Natural killer cell (primary cell): ENCODE measurements around the gene LEMD1. TPM values are rescaled to one million over a fixed set of nuclear protein-coding genes. Genes with fewer than 3 reads are reported as not detected.

Source experiments
- ATAC-seq, 3 donors: fragments of 150-1000 bp in 2 of 3; fragments of 200-7000 bp in 1 of 3; cut with Tn5 transposase; 1 replicate in 1 of 3; 2 replicates in 2 of 3; pipeline ENCODE4 v1.10.0; 2021; ENCODE audit warnings: mild to moderate bottlenecking in 2 of 3, moderate library complexity in 2 of 3
- DNase-seq, 2 donors: peaks; one replicate each; pipeline versions ENCODE4 v3.0.0 to v3.0.0-alpha.2; 2013 to 2021; ENCODE audit warnings: mixed read lengths in 1 of 2
- H3K27ac ChIP-seq: one replicate; pipeline ENCODE4 v1.5.1; 2013; ENCODE audit warnings: mild to moderate bottlenecking, low read length
- H3K27me3 ChIP-seq: one replicate; pipeline ENCODE4 v1.6.1; 2013; ENCODE audit warnings: low read length; ENCODE audit not compliant: control insufficient read depth, insufficient read depth
- H3K36me3 ChIP-seq: one replicate; pipeline ENCODE4 v1.6.1; 2013; ENCODE audit warnings: low read length; ENCODE audit not compliant: control insufficient read depth, insufficient read depth
- H3K4me1 ChIP-seq: one replicate; pipeline ENCODE4 v1.6.1; 2013; ENCODE audit warnings: low read length; ENCODE audit not compliant: control insufficient read depth, insufficient read depth
- H3K4me3 ChIP-seq: one replicate; pipeline ENCODE4 v1.5.1; 2013; ENCODE audit warnings: low read length
- H3K9me3 ChIP-seq: one replicate; pipeline ENCODE4 v1.6.1; 2013; ENCODE audit warnings: low read length; ENCODE audit not compliant: control insufficient read depth, insufficient read depth
- H3K27ac Mint-ChIP-seq, 2 donors: one replicate each; pipeline ENCODE4 v1.8.0; 2022; ENCODE audit warnings: mild to moderate bottlenecking in 2 of 2, mixed read lengths in 2 of 2, moderate library complexity in 1 of 2
- H3K27me3 Mint-ChIP-seq, 2 donors: one replicate each; pipeline ENCODE4 v1.8.0; 2022; ENCODE audit warnings: low read depth in 2 of 2, mixed read lengths in 2 of 2
- H3K36me3 Mint-ChIP-seq: one replicate; pipeline ENCODE4 v1.8.0; 2022; ENCODE audit warnings: mixed read lengths
- H3K4me1 Mint-ChIP-seq, 2 donors: one replicate each; pipeline ENCODE4 v1.8.0; 2022; ENCODE audit warnings: mixed read lengths in 2 of 2
- H3K4me3 Mint-ChIP-seq: one replicate; pipeline ENCODE4 v1.8.0; 2022; ENCODE audit warnings: mild to moderate bottlenecking, moderate library complexity, mixed read lengths
- H3K9me3 Mint-ChIP-seq, 2 donors: one replicate each; pipeline ENCODE4 v1.8.0; 2022; ENCODE audit warnings: mixed read lengths in 2 of 2
- CTCF ChIP-seq: fragments of 200-600 bp; IDR thresholded peaks from one replicate; pipeline ENCODE4 v1.8.0; 2022; ENCODE audit warnings: antibody characterized with exemption
- WGBS: methylation state at CpG from one replicate; pipeline ENCODE4 v1.1.7; 2013; ENCODE audit warnings: missing lambda C conversion rate; ENCODE audit not compliant: insufficient coverage; 5-methylcytosine and 5-hydroxymethylcytosine counted together
- intact Hi-C: fragments of 100-400 bp; cut with micrococcal nuclease; formaldehyde crosslinking; loops from one replicate; pipeline ENCODE4 v1.14.2; 2022
- total RNA-seq, 4 donors: library from RNA; stranded (reverse); fragments of 120-200 nt in 1 of 4; gene quantifications; one replicate each; pipeline versions ENCODE4 v1.2.3 to v1.2.4, GENCODE V29; 2013 to 2022

The LEMD1 gene
- total RNA-seq, 3 donors from 2014 or later (not counting 1 experiment from before 2014, with no cell fraction given): not detected

GRCh38 chr1:205440121-205440475 is 18.2 kb upstream of the LEMD1 start:
- Mint-ChIP-seq H3K9me3 (no peaks in the 10 kb centered on the region), H3K4me3 (peak overlapping the region; percentile 37), H3K36me3 (no peaks in the 10 kb centered on the region), H3K27ac (peak overlapping the region; percentile 62 to 83), H3K27me3 (peaks cover 11 to 14% of the 10 kb centered on the region in 2 donors), H3K4me1 (peaks cover 32 to 41% of the 10 kb centered on the region in 2 donors)
- Histone ChIP-seq H3K9me3 (no peaks in the 10 kb centered on the region), H3K4me1 (peaks cover 66% of the 10 kb centered on the region), H3K27me3 (no peaks in the 10 kb centered on the region), H3K36me3 (no peaks in the 10 kb centered on the region), H3K27ac (peak overlapping the region; percentile 63), H3K4me3 (no peak overlapping the region)
- 85% methylated on average over 5 of the region's 5 CpGs for WGBS
- TF ChIP-seq CTCF: no peak
- DNase-seq: no peak
- intact Hi-C loops: no loop called here
- ATAC-seq: no peak

DNA sequence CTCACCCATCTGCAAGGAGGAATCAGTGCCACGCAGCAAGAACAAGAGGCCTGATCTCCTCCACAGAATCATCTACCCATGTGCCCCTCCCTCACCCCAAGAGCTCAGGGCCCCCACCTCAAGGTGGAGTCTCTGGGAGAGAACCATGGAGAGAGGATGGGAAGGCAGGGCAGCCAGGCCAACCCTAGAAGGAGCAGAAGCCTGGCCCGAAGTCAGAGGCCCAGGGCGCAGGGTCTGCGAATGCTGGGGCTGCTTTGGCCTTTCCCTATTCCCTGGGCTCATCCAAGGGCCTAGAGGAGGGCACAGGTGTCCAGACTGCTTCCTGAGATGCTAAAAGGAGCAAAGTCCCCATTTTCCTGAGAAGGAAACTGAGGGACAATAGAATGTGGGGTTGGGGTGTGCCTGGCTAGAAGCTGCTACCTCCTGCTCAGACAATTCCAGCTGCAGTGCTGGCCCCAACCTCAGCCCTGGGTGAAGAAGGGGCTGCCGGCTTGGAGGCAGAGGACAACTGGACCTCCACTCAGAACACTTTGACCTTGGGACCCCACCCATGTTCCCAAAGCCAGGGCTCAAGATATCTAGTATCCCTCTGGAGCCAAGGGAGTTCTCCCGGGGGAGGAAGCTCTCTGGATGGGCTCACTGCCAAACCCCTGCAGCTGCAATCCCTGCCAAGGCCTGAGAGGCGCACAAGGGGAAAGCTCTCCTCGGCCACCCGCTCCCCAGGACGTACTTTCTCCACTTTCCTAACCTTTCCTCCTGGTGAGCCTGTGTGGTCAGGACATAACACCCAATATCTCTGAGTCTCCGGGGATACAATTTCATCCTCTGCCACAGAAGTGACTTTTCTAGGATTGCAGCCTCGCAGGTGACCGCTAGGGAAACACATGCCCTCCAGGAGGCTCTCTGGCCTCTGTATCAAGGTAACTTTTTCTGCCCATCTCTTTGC is 16.6 kb upstream of the LEMD1 start:
- H3K4me3 ChIP-seq: no peak overlapping the region
- no peak overlapping the region for H3K27ac ChIP-seq
- DNase-seq (no peak), ATAC-seq (no peak)
- Mint-ChIP-seq H3K27me3 (peaks cover 11 to 21% of the 10 kb centered on the region in 2 donors), H3K27ac (peak overlapping the region in 1 of 2 donors; percentile 66), H3K36me3 (no peaks in the 10 kb centered on the region), H3K4me3 (peak overlapping the region; percentile 13), H3K4me1 (peaks cover 32 to 41% of the 10 kb centered on the region in 2 donors), H3K9me3 (no peaks in the 10 kb centered on the region)
- WGBS: 83% methylated on average over 12 of the region's 13 CpGs
- H3K27me3 ChIP-seq: no peaks in the 10 kb centered on the region
- no peaks in the 10 kb centered on the region for H3K9me3 ChIP-seq
- intact Hi-C loops: loop anchor here (5.0 kb wide), 1 partner anchor 44 kb away; no protein-coding TSS in a partner anchor
- H3K36me3 ChIP-seq: no peaks in the 10 kb centered on the region
- H3K4me1 ChIP-seq: peaks cover 67% of the 10 kb centered on the region
- TF ChIP-seq CTCF: no peak

DNA sequence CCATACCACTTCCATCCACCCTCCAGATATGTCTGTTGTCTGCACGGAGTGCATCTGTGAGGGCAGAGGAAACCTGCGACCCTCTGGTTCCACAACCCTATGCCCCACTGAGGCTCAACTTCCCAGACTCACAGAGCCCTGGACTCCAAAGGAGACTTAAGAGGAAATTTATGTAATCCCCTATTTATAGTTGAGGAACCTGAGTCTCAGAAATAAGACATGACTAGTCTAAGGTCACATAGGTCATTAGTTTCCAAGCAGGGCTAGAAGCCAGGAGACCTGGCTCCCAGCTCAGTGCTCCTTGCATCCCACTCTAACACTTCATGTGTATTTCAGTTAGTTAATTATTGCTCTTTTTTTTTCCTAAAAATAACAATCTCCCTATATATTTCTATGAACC is 15.7 kb upstream of the LEMD1 start:
- no peaks in the 10 kb centered on the region for H3K36me3 Mint-ChIP-seq
- ATAC-seq: no peak
- H3K4me3 Mint-ChIP-seq: no peak overlapping the region
- H3K27me3 Mint-ChIP-seq: peaks cover 11 to 21% of the 10 kb centered on the region in 2 donors
- no peak overlapping the region for H3K27ac ChIP-seq
- WGBS: 94% methylated on average over 2 of the region's 2 CpGs
- H3K36me3 ChIP-seq: no peaks in the 10 kb centered on the region
- H3K9me3 Mint-ChIP-seq: no peaks in the 10 kb centered on the region
- H3K27me3 ChIP-seq: no peaks in the 10 kb centered on the region
- intact Hi-C loops: loop anchor here (5.0 kb wide), 1 partner anchor 45 kb away; no protein-coding TSS in a partner anchor
- TF ChIP-seq CTCF: no peak
- H3K9me3 ChIP-seq: no peaks in the 10 kb centered on the region
- H3K4me1 Mint-ChIP-seq: peaks cover 32 to 41% of the 10 kb centered on the region in 2 donors
- no peak overlapping the region for H3K4me3 ChIP-seq
- H3K4me1 ChIP-seq: peaks cover 67% of the 10 kb centered on the region
- H3K27ac Mint-ChIP-seq: peak overlapping the region in 1 of 2 donors; percentile 12
- no peak for DNase-seq
